NCI-H2196 (cell line): ENCODE measurements around the gene CATSPER3.
A peak's percentile ranks its signal among the peaks of the same experiment; 100 is the strongest.

Experiments used
- DNase-seq: peaks from one replicate; lab custom pipeline; 2025; ENCODE audit not compliant: unreplicated experiment; lab: John Stamatoyannopoulos, UW

Gene CATSPER3

GRCh38 chr5:135009736-135010501, 42.2 kb downstream of the CATSPER3 start:
- DNase-seq: no peak

DNA sequence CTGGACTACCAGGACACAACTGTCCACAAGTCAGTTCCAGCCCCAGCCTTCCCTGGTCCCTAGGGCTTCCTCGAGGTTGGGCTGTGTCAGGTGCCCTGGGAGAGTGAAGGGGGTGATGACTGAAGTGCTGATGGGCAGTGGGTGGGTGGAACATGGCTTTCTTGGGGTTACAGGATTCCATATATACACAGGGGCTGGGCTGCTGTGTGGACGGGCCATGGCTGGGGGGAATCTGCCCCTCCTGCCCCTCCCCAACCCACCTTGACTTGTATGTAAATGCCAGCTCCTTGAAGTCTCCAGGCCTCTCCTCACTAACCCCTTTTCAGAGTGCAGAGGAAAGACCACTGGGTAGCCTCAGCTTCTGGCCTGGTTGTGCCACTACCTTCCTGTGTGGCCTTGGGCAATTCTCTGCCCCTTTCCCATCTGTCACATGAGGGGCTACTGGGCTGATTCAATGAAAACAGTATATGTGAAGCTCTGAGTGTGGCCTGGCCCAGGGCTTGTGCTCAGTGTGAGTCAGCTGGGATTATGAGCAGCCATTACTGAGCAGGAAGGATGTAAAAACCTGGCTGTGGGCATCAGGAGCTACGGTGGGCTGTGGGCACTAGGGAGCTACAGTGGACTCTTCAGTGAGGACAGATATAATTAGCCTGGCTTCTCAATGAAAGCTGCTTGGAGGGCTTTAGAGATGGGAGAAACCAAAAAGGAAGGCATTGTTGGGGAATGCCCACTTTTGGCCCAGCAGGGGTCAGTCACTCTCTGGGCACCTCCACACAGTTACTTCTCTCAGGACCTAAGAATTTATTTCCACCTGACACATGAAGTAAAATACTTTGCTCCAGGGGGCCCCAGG, 43.0 kb downstream of the CATSPER3 start:
- no peak for DNase-seq

DNA sequence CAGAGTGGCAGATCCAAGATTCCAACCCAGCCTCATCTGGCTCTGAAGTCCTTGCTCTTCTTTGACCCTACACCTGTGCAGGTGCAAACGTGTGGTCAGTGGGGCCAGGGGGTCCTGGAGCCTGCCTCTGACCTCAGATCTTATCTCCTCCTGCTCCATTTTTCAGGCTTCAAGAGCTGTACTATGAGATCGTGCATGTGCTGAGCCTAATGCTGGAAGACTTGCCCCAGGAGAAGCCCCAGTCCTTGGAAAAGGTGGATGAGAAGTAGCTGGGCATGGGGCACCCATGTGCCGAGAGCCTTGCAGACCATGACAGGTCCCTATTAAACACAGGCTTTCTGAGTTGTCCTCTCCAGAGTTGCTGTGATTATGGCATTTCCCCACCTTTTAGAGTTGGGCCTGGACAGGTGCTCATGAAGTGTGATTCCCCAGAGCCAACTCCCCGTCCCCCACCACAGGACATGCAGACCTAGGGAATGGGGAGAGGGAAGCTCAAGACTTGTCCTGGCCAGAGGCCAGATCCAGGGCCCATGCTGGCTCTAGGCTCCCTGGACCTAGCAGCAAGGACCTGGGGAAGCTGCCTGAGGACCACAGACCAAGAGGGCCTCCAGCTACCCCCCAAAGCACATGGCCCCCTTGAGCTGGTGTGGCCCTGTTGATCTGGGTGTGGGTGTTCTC, 43.8 kb downstream of the CATSPER3 start:
- DNase-seq: no peak

DNA sequence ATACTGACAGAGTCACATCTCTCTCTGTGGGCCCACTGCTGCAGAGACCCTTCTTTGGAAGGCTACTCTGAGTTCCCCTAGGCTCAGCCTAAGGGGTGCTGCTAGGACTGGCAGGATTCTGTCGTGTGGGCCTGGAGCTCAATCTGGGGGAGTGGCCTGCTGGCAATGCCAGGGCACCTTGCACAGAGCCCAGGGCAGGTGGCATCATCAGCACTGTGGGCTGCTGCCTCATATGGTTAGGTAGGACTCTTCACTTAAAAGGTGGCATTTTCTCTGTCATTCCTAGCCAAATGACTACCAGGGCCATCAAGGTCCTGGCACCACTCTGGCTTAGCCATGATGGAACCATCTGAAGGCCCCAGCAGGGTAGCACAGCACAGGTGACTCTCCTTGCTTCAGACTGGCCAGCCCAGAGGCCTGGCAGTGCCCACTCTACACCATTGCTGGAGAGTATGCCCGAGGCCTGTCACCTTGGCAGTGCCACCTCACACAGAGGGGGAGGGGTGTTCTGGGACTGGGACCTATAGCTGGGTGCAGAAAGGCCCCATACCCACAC, 44.4 kb downstream of the CATSPER3 start:
- no peak for DNase-seq

- DNase-seq: no peak
These were observed 45.3 kb downstream of the CATSPER3 start for GRCh38 chr5:135012951-135013391.

GRCh38 chr5:135013445-135013844, 45.7 kb downstream of the CATSPER3 start:
- DNase-seq: no peak

DNA sequence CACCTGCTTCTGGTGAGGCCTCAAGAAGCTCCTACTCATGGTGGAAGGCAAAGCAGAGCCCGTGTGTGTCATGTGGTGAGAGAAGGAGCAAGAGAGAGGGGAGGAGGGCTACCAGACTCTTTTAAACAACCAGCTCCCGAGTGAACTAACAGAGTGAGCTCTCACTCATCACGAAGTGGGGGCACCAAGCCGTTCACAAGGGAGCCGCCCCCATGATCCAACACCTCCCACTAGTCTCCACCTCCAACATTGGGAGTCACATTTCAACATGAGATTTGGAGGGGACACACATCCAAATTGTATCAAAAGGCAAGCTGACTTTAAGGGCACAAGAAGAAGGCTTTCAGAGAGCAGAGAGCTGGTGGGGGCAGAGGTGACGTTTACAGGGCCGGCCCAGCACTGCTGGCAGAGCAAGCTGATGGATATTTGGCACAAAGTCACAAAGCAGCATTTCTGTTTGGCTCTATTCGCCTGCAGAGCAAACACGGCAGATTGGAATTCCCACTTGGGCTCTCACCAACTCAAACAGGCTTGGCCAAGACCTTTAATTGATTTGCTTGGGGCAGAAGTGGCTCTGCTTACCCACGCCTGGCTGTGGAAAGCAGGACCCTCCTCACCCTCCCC, 46.4 kb downstream of the CATSPER3 start:
- peak; percentile 47 for DNase-seq

DNA sequence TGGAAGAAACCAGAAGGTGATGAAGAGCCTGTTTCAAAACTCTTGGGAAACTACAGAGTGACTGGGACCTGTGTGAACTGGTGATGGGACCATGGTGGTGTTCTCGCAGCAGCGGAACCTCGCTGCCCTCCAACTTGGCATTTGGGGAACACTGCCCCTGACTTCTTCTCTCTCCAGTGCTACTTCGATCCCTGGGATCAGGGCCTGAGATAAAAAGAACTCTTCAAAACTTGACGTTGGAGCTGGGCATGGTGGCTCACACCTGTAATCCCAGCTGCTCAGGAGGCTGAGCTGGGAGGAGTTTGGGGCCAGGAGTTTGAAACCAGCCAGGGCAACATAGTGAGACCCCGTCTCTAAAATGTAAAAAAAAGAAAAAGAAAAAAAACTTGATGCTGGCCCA, 48.2 kb downstream of the CATSPER3 start:
- no peak for DNase-seq

GRCh38 chr5:135016861-135017290, 49.2 kb downstream of the CATSPER3 start:
- DNase-seq: no peak

- DNase-seq: no peak
These were observed 50.8 kb downstream of the CATSPER3 start for GRCh38 chr5:135018457-135018856.

DNA sequence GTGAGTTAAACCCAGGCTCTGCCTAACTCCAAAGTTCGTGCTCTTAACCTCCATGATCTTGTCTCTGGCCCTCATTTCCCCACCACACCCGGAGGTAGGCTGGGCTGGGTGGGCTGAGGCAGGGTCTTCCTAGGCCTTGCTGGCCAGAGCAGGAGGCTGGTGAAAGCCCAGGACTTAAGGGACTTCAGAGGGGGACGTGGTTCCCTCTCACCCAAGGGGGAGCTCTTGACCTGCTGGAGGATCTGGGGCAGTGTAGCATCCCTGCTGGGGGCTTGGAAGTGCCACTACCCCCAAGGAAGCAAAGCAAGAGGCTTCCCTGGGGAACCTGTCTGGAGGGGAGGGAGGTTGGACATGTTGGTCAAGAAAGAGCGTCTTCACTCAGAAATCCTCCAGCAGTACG, 51.6 kb downstream of the CATSPER3 start:
- DNase-seq: no peak

- no peak for DNase-seq
These were observed 52.6 kb downstream of the CATSPER3 start for GRCh38 chr5:135020111-135020895.

- no peak for DNase-seq
These were observed 57.4 kb downstream of the CATSPER3 start for GRCh38 chr5:135024956-135025729.

DNA sequence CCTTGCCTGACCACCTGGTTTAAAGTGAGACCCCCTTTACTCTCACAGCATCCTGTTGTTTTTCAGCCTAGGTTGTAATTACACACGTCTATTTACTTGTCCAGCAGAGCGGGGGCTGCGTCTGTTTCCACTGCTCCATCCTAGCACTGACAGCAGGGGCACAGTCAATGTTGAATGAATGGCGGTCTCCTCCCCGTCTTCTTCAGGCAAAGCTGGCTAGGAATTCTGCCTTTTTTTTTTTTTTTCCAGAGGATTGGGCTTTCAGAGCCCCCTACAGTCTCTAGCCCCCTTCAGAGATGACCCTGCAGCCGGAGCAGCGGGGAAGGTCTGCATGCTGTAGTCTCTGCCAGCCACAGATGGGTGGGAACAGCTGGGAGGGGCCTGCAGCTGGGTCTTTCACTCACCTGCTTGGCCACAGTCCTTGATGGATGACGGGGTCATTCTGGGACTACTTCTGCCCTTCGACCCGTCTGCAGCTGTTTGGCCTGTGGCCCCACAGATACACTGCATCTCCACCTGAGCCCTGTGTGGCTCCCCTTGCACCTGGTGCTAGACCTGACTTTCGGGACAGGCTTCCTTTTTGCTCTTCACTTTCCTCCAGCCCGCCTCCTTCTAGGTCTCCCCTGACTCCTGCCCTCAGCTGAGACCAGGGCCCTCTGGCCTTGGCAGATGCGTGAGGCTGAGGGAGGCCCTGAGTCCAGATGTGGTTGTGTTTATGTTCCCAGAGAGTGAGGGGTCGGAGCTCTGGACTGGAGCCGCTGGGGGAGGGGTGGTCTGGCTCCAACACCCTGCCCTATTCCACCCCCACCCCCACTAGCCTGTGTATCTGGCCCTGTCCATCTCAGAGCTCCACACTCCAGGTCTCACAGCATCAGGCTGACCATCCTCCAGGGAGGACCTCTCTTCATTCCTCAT, 58.3 kb downstream of the CATSPER3 start:
- DNase-seq: no peak

GRCh38 chr5:135026645-135027265, 59.0 kb downstream of the CATSPER3 start:
- DNase-seq: no peak

GRCh38 chr5:135027266-135027696, 59.6 kb downstream of the CATSPER3 start:
- no peak for DNase-seq

DNA sequence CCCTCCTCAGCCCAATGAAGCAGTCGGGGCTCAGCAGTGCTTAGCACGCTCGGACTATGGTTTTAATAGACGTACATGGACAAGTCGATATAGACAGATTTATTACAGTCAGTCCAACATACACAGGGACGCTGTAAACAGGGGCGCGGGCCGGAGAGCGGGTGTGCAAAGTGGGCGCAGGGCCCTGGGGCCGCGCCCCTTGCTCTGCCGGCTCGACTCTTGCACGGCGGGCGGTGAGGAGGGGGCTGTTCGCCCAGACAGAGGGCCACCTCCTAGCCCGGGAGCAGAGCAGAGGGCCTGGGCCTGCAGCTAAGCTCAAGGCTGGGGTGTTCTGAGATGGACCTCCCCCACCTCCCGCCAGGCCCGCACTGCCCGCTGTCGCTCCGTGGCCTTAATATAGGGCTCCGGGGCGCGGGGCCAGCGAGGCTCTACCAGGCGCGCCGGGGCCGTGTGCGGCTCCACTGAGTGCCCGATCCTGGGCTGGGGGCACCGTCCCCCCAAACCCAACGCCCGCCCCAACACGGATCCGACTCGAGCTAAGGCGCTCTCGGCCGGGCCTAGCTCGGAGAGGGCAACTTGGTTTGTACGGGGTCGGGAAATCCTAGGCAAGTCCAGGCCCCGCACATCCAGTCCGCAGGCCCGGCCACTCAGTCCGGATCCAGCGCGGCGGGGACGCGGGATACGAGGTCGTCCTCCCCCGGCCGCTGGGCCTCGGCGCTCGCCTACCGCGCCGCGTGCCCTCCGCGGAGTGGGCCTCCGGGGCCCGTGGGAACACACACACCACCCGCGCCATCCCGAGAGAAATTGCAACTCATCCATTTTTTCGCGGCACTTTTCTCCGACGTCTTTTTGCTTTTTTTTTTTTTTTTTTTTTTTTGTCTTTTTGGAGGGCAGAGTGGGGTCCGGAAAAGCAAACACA, 60.2 kb downstream of the CATSPER3 start:
- no peak for DNase-seq
